NCI-H128 (cell line): Measurements from ENCODE around the gene SNX14.
"Not testable (repeated sequence)": the region's sequence is repeated elsewhere in the genome, so short reads cannot be mapped to it uniquely, and the experiment has no call there.

ENCODE experiments used
- DNase-seq: peaks from one replicate; lab custom pipeline; 2025; ENCODE audit not compliant: unreplicated experiment; lab: John Stamatoyannopoulos, UW

The SNX14 gene, protein sequence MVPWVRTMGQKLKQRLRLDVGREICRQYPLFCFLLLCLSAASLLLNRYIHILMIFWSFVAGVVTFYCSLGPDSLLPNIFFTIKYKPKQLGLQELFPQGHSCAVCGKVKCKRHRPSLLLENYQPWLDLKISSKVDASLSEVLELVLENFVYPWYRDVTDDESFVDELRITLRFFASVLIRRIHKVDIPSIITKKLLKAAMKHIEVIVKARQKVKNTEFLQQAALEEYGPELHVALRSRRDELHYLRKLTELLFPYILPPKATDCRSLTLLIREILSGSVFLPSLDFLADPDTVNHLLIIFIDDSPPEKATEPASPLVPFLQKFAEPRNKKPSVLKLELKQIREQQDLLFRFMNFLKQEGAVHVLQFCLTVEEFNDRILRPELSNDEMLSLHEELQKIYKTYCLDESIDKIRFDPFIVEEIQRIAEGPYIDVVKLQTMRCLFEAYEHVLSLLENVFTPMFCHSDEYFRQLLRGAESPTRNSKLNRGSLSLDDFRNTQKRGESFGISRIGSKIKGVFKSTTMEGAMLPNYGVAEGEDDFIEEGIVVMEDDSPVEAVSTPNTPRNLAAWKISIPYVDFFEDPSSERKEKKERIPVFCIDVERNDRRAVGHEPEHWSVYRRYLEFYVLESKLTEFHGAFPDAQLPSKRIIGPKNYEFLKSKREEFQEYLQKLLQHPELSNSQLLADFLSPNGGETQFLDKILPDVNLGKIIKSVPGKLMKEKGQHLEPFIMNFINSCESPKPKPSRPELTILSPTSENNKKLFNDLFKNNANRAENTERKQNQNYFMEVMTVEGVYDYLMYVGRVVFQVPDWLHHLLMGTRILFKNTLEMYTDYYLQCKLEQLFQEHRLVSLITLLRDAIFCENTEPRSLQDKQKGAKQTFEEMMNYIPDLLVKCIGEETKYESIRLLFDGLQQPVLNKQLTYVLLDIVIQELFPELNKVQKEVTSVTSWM

DNA sequence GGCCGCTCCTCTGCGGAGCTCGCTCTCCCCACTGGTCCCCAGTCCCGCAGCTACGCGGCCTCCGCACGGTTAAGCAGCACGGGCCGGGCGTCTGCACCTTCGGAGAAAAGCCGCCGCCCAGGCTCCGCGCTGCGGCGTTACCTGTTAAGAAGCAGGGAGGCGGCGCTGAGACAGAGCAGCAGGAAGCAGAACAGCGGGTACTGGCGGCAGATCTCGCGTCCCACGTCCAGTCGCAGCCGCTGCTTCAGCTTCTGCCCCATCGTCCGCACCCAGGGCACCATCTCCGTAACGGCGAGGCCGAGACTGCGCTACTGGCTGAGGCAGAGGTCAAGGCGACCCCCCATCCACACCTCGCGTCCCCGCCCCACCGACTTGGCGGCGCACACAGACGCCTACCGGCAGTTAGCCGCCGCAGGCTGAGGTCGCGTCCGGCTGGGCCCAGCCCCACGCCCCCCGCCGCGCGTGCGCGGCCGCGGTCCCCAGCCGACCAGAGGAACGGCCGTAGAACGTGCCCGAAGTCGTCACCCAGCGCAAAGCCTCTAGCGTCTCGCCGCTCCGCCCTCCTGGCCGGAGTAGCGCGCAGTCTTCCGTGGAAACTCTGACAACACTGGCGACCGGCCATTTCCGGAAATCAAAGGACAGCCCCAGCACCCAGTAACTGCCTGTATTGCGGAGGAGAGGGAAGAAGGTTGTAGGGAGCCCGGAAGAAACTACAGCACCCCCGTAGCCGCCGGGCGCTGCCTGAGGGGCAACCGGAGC lies at the start of gene SNX14:
TSS of gene SNX14 (minus strand) at position 421 of the 759 bp plus-strand sequence. CDS start at position 281, 140 bp downstream.
- peak; percentile 52 for DNase-seq

DNA sequence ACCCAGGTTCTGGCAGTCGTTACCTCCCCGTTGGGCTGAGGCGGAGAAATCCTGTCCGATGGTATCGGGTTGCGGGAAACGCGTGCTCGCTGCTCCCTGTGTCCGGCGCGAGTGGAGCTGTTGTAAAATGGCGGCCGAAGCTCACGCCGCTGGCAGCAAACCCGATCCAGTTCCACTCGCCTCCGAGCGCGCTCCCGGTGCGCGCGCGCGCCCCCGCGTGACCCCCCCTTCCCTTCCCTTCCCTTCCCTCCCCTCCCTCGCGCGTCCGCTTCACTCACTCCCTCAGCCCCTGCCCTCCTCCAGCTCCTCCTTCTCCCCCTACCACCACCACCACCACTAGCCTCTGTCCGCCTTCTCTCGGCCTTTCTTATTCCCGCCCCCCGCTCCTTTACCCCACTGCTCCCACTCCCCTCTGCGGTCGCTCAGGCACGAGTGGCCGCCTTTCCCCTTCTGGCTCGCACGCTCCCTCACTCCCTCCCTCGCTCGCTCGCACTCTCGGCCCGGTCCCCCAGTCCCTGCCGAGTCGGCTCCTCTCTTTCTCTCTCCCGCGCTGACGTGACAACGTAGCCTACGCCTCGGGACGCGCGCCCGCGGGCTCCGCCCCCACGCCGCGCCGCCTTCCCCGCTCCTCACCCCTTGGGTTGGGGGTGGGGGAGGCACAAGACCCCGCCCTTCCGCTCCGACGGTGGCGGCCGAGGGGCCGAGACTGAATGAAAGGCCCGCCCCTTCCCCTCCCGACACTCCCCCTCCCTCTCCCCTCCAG lies 49.3 kb upstream of the SNX14 start, which contains the start of gene SYNCRIP:
TSS of gene SYNCRIP (minus strand) at position 113 of the 763 bp plus-strand sequence. CDS start 1,447 bp downstream, outside the sequence.
- peak; percentile 95 for DNase-seq

DNA sequence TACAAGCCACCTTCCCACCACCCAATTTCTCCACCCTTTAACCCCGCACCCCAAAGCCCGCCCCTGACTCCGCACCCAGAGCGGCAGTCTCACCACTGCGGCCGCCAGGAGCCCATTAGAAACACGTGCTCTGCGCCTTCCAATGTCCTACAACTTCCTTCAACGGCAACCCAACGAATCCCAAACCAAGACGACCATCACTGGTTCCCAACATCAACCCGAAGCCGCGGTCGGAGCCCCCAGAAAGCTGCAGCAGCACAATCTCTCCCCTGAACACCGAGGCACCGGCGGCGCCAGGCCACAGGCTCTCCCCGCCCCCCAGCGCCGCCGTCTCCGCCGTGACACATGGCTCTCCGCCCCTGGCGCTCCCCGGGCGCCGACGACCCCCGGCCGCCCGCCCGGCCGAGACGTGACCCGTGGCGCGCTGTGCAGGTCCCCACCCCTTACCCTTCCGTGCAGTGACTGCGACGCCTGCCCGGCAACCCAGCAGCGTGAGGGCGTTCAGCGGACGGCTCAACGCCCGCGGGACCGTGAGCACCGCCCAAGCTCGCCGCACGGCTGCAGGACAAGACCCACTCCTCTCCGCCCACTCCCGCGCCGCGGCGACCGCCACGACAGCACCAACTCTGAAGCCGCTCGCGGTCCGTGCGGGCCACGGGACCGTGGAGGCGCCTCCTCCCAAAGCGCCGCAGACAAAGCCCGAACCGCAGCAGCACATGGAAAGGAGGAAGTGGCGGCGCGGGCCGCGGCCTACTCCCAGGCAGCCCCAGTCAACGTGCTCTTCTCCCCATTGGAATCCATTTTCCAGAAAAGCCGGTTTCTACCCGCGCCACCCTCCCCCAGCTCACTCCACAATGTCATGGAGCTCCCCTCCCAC lies 48.5 kb upstream of the SNX14 start:
- no peak for DNase-seq

DNA sequence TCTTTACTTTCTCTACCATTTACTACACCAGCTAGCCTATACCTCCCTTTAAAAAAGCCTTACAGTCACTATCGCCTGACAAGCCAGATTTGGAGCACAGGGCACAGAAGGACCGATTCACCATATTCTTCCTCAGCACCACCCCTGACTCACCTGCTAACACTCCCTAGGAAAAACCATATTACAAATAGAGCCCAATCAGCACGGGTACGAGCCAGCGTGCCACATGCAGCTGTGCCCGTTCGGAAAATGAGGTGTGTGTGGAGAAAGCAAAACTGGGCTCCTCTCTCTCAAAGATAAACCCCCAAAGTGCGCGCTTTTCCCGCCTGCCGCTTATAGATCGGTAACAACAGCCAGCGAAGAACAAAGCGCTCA lies 47.9 kb upstream of the SNX14 start:
- no peak for DNase-seq

DNA sequence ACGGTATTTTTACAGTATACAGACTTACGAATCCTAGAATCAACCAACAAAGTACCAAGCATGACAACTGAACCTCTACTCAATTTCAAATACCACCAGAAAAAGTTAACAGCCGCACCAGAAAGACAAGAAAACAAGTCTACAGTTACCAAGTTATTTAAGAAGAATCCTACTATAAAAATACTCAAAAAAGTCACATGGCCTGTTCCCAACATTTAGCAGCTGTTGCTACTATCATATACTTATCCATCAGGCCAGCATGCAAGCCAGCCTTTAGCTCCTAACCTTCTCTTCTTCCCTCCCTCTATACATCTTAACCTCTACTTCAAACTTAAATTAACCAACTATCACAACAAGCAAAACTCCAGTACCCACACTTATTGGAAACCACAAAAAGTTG lies 47.2 kb upstream of the SNX14 start:
- DNase-seq = no peak

DNA sequence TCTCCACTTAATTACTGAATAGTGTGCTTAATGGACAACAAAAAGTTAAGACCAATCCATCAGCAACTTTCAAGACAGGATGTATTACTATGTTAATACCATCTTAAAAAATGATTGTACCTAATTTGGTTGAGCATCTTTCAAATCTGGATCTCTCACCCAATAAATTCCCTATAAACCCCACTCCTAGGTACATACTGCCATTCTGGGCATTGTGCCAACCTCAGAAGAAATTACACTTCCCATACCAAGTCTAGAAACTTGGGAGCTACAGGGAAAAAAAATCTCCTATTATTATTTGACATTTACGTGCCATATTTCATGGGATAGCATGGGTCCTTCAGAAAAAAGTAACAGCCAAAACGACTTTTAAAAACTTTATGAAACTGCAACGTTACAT lies 43.9 kb upstream of the SNX14 start:
- DNase-seq = no peak

DNA sequence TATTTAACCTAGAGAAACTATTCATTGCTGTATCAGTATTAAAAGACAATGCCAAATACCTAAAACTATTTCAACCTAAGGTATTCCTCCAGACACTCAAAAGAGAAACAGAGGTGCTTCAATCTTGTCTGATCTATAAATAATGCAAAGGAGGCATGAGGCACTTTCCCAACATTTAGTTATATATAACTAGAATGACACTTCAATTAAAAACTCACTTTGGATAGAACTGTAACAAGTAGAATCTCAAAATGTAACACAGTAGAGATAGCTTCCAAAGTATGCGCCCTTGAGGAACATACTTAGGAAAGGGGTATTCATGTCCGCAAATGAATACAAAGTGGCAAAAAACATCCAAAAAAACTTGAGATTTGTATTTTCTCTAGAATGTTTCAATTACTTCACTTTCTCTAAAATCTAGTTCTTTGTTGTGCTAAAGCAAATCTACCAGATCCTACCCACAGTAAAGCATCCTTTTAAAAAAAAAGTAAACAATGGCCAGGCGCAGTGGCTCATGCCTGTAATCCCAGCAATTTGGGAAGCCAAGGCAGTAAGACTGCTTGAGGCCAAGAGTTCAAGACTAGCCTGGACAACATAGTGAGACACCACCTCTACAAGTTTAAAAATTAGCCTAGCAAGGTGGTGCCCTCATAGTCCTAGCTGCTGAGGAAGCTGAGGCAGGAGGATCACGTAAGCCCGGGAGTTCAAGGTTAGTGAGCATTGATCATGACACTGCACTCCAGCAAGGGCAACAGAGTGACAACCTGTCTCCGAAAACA lies 38.7 kb upstream of the SNX14 start:
- DNase-seq = no peak

DNA sequence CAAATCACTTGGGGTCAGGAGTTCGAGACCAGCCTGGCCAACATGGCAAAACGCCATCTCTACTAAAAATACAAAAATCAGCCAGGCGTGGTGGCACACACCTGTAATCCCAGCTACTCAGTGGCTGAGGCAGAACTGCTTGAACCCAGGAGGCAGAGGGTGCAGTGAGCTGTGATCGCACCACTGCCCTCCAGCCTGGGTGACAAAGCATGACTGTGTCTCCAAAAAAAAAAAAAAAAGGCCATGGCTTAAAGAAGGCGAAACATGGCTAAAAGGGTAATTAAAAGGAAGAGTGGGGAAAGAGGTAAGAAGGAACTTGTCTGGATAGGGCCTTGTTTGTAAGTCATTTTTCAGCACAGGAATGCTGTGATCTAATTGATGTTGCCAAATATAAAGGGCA lies 37.5 kb upstream of the SNX14 start:
- not testable (repeated sequence) for DNase-seq

DNA sequence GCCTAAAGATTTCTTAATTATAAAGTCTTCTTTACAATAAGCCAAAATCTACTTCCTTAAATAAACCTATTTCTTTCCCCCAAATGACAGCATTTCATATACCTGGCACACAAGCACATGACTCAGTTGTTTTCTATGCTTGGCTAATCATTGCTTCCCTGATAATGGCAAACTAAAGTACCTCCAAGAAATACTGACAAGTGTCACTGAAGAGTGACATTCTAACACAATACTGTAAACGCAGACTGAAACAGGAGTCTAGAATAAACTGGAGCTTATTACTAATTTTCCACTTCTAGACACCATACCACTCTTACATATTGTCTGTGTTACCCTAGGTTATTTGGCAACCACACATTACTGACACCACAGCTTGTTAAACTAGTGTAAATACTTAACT lies 34.7 kb upstream of the SNX14 start:
- DNase-seq = no peak

DNA sequence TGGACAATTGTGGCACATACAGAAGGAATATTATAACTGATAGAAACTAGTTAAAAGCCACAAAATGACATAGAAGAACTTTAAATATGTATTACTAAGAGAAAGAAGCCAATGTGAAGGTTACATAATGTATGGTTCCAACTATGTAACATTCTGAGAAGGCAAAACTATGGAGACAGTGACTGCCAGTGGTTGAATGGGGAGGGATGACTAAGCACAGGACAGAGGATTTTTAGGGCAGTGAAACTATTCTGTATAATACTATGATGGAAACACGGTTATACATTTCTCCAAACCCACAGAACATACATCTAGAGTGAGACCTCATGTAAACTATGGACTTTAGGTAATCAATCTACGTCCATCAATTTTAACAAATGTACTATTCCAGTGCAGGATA lies 26.6 kb upstream of the SNX14 start:
- no peak for DNase-seq

DNA sequence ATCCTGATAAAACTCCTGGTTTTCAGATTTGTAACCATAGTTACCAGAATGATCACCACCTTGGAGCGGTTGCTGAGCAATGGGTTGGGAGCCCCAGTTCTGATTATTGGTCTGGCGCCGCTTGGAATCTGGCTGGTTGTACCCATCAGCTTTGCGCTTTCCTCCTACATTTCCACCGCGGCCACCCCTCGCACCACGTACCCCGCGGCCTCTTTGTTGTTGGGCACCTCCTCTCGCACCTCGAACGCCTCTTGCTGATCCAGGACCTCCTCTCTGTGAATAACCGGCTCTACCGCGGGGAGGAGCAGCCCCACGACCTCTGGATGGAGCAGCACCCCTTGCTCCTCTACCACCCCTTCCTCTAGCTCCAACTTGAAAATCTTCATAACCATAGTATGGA lies 21.1 kb upstream of the SNX14 start:
- no peak for DNase-seq

DNA sequence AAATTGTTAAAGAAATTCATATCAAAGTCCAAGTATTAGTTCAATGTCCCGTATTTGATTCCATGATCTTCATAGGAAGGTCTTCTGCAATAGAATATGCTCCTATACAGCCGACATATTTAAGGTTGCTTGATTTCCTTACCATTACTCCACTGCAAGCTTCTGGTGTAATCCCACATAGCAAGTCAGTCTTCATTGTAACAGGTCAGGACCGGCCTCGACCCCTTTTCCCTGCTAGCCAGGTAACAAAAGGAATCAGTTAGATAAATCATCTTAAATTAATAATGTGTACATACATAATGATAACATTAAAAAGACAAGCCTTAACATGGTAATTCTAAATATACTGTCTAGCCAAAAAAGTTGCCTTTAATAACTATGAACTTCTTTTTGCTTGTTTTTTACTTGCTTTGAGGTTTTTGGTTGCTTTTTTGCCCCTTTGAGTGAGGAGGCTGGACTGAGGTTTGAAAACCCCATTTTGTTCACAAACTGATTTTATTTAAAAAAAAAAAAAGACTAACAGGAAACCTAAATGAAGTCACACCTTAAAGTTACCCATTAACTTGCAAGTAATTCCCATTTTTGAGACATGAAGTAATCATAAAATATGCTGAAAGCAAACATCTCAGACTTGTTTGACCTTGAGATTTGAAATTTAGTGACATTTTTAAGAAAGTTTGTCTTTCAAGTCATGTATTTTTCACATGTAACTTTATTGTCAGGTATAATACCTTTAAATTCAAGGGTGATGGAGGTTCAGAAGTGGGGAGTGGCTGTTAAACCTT lies 19.2 kb upstream of the SNX14 start:
- DNase-seq = no peak

DNA sequence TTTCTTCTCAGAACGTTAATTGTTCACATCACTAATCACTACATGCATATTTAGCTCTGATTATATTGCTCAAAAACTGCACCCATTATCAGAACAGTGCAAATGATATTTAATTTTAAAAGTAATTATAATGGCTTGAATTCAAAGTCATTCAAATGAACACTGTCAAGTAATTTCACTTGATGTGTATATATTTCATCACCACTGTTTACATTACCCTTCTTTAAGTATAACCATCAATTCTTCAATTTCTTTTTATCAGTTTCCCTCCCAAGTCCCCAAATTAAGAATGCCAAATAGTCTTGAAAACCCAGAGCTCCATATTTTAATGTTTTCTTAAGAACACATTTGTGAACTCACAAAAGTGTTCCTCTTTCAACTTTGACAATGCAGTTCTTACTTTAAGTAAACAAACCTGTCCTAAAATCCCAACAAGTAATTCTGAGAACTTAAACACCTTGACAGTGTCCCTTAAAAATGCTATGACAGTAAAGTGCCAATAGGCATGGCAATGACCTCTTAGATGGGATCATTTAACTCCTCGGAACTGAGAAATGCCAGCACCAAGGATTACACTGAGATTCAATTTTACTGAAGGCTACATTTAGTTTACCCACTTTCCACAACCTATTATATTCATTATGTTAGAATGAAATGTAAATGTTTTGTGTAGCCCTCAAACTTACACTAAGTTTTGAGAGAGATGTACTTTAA lies 16.7 kb upstream of the SNX14 start:
- DNase-seq = no peak

DNA sequence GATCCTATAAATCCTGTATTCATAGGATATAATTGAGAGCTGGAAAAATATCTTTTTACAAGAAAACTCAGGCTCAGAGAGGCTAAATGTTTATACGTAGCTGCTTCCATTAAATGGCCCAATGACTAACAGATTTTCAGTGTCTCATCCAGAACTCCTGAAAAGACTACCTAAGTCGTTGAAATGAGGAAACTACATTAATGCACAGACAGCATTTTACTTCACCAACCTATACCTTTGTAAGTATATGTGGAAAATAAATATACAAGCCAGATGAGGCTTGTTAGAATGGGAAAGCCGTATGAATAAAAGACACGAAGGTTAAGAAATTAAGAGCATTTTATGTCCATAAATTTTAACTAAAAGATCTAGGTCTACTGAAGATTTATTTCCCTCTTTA lies 8.4 kb upstream of the SNX14 start:
- DNase-seq = no peak

DNA sequence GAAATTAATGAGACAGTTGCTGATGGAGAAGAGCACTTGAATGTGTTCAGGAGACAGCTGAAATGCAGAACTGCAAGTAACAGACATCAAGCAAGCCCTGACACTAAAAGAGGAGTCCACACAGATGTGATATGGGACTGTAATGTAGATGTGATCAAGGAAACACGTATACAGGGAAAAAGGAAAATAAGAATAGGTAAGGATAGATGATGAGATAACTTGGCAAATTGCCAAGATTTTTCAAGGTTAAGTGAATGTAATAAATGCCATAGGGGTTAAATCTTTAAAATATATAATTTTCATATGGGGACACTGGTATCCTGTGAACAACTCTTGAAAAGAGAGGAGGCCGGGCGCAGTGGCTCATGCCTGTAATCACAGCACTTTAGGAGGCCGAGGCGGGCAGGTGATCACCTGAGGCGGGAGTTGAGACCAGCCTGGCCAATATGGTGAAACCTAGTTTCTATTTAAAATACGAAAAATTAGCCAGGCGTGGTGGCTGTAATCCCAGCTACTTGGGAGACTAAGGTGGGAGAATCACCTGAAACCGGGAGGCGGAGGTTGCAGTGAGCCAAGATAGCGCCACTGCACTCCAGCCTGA lies 7.2 kb upstream of the SNX14 start:
- DNase-seq = no peak

DNA sequence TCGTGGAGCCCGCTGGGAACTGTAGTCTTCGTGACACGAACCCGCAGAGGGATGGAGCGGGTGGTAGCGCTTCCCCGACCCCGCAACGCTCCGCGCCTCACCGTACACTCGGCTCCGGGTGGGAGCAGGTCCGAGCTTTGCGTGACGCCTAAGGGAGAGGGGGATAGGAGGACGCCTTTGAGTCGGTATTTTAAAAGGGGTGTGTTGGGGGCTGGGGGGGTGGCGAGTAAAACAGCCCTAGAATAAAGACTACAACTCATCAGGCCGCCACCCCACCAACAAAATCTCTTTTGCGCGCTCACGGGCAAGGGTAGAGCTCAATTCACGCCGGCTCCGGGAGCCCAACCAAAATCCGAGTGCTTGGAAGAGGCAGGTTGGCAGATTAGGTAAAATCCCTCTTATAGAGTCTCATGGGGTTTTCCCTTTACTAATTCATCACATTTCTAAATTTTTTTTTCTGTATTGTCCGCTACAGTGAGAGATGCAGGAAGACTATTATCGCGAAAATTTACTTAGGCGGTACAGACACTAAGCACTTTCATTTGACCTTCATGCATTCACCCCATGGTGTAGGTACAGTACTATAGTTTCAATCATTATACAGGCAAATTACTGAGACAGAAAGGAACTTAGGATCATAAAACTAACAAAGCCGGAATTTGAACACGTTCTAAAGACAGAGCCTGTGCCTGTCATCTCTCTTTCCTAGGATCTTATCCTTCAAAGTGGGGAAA lies 706 bp upstream of the SNX14 start:
- no peak for DNase-seq
